Parathyroid adenoma (tissue), 2 donors: Measurements from ENCODE around the gene PTOV1.

Experiments used
- H2AFZ ChIP-seq: fragments of 300-600 bp; sonication (generic); one replicate; pipeline ENCODE4 v1.7.0; 2017; ENCODE audit warnings: antibody characterized with exemption, mild to moderate bottlenecking
- H3K27ac ChIP-seq: fragments of 300-600 bp; sonication (generic); one replicate; pipeline ENCODE4 v1.7.0; 2017
- H3K27me3 ChIP-seq: fragments of 300-600 bp; sonication (generic); one replicate; pipeline ENCODE4 v1.7.0; 2017; ENCODE audit warnings: low read length; ENCODE audit not compliant: control insufficient read depth, insufficient read depth
- H3K36me3 ChIP-seq: fragments of 300-600 bp; sonication (generic); one replicate; pipeline ENCODE4 v1.7.0; 2017; ENCODE audit warnings: low read length; ENCODE audit not compliant: control insufficient read depth, insufficient read depth
- H3K4me1 ChIP-seq: fragments of 300-600 bp; sonication (generic); one replicate; pipeline ENCODE4 v1.7.0; 2017; ENCODE audit warnings: control low read depth
- H3K4me2 ChIP-seq: fragments of 300-600 bp; sonication (generic); one replicate; pipeline ENCODE4 v1.7.0; 2017; ENCODE audit warnings: low read length
- H3K4me3 ChIP-seq: fragments of 300-600 bp; sonication (generic); one replicate; pipeline ENCODE4 v1.7.0; 2017; ENCODE audit warnings: low read depth, low read length
- H3K79me2 ChIP-seq: fragments of 300-600 bp; sonication (generic); one replicate; pipeline ENCODE4 v1.7.0; 2017; ENCODE audit warnings: control low read depth
- H3K9ac ChIP-seq: fragments of 300-600 bp; sonication (generic); one replicate; pipeline ENCODE4 v1.7.0; 2017; ENCODE audit warnings: mild to moderate bottlenecking
- H3K9me3 ChIP-seq: fragments of 300-600 bp; sonication (generic); one replicate; pipeline ENCODE4 v1.7.0; 2017; ENCODE audit warnings: low read length; ENCODE audit not compliant: control insufficient read depth
- TF ChIP-seq, protein P1 (sequence below): fragments of 300-600 bp; sonication (generic); IDR thresholded peaks from one replicate; pipeline ENCODE4 v1.7.0; 2017; ENCODE audit warnings: antibody characterized with exemption, mild to moderate bottlenecking
- donor health status: primary hyperparathyroidism.

PTOV1 gene

DNA sequence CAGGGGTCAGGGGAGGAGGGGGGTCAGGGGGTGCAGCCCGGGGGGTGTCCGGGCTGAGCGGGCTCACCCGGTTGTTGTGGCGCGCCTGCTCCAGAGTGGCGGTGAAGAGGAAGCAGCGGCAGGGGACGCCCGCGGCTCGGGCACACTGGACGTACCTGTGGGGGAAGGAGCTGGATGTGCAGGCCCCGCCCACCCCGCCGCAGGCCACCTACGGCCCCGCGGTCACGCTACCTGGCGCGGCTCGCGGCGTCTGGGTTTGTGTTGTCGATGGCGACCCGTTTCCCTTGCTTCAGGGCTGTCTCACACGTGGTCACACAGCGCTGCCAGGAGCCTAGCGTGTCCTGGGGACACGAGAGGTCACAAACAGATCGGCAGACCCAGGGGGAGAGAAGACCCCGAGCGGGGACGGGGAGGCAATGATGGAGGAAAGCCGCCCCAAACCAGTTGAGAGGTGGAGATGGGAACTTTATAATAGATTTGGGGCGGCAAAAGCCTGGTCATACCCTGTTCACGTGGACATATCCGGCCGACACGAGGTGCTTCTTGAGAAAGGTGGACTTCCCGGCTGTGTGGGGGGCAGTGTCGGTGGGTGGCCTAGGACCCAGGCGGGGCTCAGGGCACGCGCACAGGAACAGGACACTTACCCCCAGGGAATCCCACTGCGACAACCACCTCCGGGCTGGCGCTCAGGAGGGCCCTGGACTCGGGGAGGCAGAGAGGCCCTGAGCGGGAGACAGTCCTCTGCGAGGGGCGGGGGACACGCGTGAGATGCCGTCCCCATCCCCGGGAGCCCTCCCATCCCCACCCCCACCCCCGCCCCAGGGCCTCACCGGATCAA, 10.8 kb downstream of the PTOV1 start:
- Histone ChIP-seq H2AFZ (no peak overlapping the region), H3K27me3 (no peaks in the 10 kb centered on the region), H3K79me2 (peaks cover 24% of the 10 kb centered on the region), H3K36me3 (no peaks in the 10 kb centered on the region), H3K27ac (no peak overlapping the region), H3K4me3 (no peak overlapping the region), H3K4me1 (peaks cover 10% of the 10 kb centered on the region), H3K9ac (no peak overlapping the region), H3K9me3 (no peaks in the 10 kb centered on the region), H3K4me2 (no peak overlapping the region)
- TF ChIP-seq, protein P1, sequence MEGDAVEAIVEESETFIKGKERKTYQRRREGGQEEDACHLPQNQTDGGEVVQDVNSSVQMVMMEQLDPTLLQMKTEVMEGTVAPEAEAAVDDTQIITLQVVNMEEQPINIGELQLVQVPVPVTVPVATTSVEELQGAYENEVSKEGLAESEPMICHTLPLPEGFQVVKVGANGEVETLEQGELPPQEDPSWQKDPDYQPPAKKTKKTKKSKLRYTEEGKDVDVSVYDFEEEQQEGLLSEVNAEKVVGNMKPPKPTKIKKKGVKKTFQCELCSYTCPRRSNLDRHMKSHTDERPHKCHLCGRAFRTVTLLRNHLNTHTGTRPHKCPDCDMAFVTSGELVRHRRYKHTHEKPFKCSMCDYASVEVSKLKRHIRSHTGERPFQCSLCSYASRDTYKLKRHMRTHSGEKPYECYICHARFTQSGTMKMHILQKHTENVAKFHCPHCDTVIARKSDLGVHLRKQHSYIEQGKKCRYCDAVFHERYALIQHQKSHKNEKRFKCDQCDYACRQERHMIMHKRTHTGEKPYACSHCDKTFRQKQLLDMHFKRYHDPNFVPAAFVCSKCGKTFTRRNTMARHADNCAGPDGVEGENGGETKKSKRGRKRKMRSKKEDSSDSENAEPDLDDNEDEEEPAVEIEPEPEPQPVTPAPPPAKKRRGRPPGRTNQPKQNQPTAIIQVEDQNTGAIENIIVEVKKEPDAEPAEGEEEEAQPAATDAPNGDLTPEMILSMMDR = no peak

DNA sequence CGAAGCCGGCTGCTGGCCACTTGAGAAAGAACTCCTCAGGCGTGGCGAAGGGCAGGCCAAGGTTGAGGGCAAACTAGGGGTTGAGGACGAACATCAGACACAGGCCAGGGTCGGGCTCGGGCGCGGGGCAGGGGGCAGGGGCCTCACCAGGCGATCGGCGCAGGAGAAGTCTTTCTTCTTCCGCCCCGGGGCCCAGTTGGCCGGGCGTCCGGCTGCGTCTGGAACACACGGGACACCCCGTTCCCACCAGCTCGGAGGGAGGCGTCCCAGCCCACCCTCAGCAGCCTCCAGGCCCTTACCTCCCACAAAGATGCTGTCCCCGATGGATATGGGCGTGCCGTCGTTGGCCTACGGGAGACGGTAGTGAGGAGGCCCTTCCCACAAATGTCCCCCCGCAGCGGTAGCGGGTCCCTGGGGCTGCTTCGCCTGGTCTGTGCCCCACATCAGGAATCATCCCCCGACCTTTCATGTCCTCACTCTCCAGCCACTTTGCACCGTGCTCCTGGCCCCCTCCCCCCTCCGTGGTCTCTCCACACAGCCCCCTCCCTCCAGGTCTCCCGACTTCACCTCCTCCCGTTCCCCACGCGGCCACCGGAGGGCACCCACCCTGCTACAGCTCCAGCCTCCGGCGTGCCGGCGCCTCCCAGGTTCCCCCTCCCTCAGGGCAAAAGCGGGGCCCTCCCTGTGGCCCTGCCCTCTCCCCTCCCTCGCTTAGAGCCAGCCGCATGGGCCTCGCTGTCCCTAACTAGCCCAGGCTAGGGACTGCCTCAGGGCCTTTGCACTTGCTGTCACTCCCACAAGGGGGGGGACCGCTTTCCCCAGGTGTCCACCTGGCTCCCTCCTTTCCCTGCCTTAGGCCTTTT, 11.7 kb downstream of the PTOV1 start:
- TF ChIP-seq, protein P1 = no peak
- Histone ChIP-seq H3K4me3 (no peak overlapping the region), H3K4me1 (peaks cover 10% of the 10 kb centered on the region), H3K27me3 (no peaks in the 10 kb centered on the region), H3K79me2 (peaks cover 24% of the 10 kb centered on the region), H3K27ac (no peak overlapping the region), H3K9ac (no peak overlapping the region), H3K36me3 (no peaks in the 10 kb centered on the region), H3K9me3 (no peaks in the 10 kb centered on the region), H2AFZ (no peak overlapping the region), H3K4me2 (no peak overlapping the region)

DNA sequence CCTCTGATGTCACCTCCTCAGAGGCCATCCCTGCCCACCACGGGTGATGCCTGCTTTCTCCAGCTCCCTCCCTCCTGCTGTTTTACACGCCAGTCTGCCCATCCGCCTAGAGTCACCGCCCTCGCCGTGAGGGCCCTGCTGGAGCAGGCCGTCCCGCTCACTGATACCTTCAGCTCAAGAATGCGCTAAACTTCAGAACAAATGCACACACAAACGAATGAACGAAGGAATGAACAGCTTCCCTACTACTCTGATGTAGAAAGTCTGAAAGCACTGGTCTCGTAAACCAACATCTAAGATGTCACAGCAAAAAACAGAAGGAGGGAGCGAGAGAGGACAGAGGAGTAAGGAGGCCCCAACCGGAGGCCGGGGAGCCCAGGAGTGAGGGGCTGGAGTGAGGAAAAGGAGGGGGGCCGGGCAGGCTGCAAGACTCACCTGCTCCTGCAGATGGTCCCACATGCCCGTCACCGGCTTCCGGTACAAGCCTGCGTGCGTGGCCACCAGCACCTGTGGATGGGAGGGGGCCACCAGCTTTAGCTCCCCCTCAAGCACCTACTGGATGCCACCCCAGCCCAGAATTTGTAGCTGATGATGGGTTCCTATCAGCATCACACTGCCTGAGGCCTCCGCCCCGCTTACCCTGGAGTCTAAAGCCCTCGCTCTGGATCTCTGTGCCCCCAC, 12.4 kb downstream of the PTOV1 start:
- no peak overlapping the region for H3K27ac ChIP-seq
- no peak overlapping the region for H2AFZ ChIP-seq
- H3K4me2 ChIP-seq = no peak overlapping the region
- no peak overlapping the region for H3K9ac ChIP-seq
- H3K4me3 ChIP-seq = no peak overlapping the region
- H3K4me1 ChIP-seq = peaks cover 11% of the 10 kb centered on the region
- no peaks in the 10 kb centered on the region for H3K27me3 ChIP-seq
- H3K36me3 ChIP-seq = no peaks in the 10 kb centered on the region
- TF ChIP-seq, protein P1 = no peak
- no peaks in the 10 kb centered on the region for H3K9me3 ChIP-seq
- peaks cover 24% of the 10 kb centered on the region for H3K79me2 ChIP-seq

GRCh38 chr19:49863935-49864320, 13.0 kb downstream of the PTOV1 start:
- Histone ChIP-seq H2AFZ (no peak overlapping the region), H3K4me2 (no peak overlapping the region), H3K27me3 (no peaks in the 10 kb centered on the region), H3K4me3 (no peak overlapping the region), H3K27ac (no peak overlapping the region), H3K79me2 (peaks cover 24% of the 10 kb centered on the region), H3K36me3 (no peaks in the 10 kb centered on the region), H3K4me1 (peaks cover 16% of the 10 kb centered on the region), H3K9ac (no peak overlapping the region), H3K9me3 (no peaks in the 10 kb centered on the region)
- TF ChIP-seq, protein P1 = no peak
